ENCODE data around the gene RASA3.

- TF ChIP-seq CTCF (conservative IDR thresholded peaks at IDR 0.05; ENCODE audit: low read depth, low read length) (no peak), NFE2L2 (IDR thresholded peaks at IDR 0.05; ENCODE audit: low read depth, low read length) (no peak), SMC3 (IDR thresholded peaks at IDR 0.05; ENCODE audit: low read depth, low read length) (no peak), POLR2A (IDR thresholded peaks at IDR 0.05; ENCODE audit: low read depth, low read length) (no peak)
Measured at GRCh38 chr13:114050536-114051450, 81.6 kb downstream of the RASA3 start.

Data from IMR-90 (cell line).